ENCODE measurements around the gene KRAS.

KRAS gene

DNA sequence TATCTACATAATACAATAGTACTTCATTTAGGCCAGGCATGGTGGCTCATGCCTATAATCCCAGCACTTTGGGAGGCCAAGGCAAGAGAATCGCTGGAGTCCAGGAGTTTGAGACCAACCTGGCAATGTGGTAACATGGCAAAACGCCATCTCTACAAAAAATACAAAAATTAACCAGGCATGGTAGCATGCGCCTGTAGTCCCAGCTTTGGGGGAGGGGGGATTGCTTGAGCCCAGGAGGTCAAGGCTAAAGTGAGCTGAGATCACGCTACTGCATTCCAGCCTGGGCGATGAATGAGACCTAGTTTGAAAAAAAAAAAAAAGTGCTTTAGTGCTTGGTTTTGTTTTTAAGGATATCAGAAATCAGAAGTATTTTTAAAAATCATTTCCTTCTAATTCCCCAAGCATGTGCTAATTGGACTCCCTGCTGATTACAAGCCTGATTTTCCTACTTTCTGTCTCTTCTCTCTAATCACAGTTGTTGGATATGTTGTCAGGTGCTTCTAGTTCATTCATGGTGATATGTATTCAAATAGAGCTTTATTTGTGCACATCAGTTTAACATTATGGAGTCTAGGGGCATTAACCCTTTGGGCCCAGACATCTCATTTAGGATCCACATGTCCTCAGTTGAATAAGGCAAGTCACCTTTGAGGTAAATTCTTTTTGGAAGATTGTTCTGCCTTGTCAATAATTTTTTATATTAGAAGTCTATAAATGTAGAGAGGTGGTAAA lies 7.0 kb upstream of the KRAS start:
- in situ Hi-C loops (cut with HindIII; ENCODE audit: low sequenced_read_pairs) = no loop called here

GRCh38 chr12:25256826-25257225 lies 6.1 kb upstream of the KRAS start:
- DNase-seq (ENCODE audit: low read depth, low spot score) = no peak
- no peak overlapping the region for H3K4me3 ChIP-seq (ENCODE audit: low read depth, low read length)
- TF ChIP-seq, protein P1, sequence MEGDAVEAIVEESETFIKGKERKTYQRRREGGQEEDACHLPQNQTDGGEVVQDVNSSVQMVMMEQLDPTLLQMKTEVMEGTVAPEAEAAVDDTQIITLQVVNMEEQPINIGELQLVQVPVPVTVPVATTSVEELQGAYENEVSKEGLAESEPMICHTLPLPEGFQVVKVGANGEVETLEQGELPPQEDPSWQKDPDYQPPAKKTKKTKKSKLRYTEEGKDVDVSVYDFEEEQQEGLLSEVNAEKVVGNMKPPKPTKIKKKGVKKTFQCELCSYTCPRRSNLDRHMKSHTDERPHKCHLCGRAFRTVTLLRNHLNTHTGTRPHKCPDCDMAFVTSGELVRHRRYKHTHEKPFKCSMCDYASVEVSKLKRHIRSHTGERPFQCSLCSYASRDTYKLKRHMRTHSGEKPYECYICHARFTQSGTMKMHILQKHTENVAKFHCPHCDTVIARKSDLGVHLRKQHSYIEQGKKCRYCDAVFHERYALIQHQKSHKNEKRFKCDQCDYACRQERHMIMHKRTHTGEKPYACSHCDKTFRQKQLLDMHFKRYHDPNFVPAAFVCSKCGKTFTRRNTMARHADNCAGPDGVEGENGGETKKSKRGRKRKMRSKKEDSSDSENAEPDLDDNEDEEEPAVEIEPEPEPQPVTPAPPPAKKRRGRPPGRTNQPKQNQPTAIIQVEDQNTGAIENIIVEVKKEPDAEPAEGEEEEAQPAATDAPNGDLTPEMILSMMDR (IDR thresholded peaks at IDR 0.05; ENCODE audit: low read depth, low read length) = no peak
- in situ Hi-C loops (cut with HindIII; ENCODE audit: low sequenced_read_pairs) = no loop called here

More for the DNA sequence above, 7.0 kb upstream of the KRAS start:
- no peak for DNase-seq (ENCODE audit: low read depth, low spot score)
- TF ChIP-seq, protein P1 (IDR thresholded peaks at IDR 0.05; ENCODE audit: low read depth, low read length) = no peak
- H3K4me3 ChIP-seq (ENCODE audit: low read depth, low read length) = no peak overlapping the region

- DNase-seq (ENCODE audit: low read depth, low spot score) = no peak
- no peak overlapping the region for H3K4me3 ChIP-seq (ENCODE audit: low read depth, low read length)
- in situ Hi-C loops (cut with HindIII; ENCODE audit: low sequenced_read_pairs) = no loop called here
- TF ChIP-seq, protein P1 (IDR thresholded peaks at IDR 0.05; ENCODE audit: low read depth, low read length) = no peak
Observed at GRCh38 chr12:25256005-25256404, 5.3 kb upstream of the KRAS start.

GRCh38 chr12:25254271-25254880 lies 3.6 kb upstream of the KRAS start:
- in situ Hi-C loops (cut with HindIII; ENCODE audit: low sequenced_read_pairs) = no loop called here
- no peak for DNase-seq (ENCODE audit: low read depth, low spot score)
- TF ChIP-seq, protein P1 (IDR thresholded peaks at IDR 0.05; ENCODE audit: low read depth, low read length) = no peak
- H3K4me3 ChIP-seq (ENCODE audit: low read depth, low read length) = no peak overlapping the region

GRCh38 chr12:25253371-25254068 lies 2.8 kb upstream of the KRAS start:
- in situ Hi-C loops (cut with HindIII; ENCODE audit: low sequenced_read_pairs) = no loop called here
- no peak overlapping the region for H3K4me3 ChIP-seq (ENCODE audit: low read depth, low read length)
- TF ChIP-seq, protein P1 (IDR thresholded peaks at IDR 0.05; ENCODE audit: low read depth, low read length) = no peak
- DNase-seq (ENCODE audit: low read depth, low spot score) = no peak

DNA sequence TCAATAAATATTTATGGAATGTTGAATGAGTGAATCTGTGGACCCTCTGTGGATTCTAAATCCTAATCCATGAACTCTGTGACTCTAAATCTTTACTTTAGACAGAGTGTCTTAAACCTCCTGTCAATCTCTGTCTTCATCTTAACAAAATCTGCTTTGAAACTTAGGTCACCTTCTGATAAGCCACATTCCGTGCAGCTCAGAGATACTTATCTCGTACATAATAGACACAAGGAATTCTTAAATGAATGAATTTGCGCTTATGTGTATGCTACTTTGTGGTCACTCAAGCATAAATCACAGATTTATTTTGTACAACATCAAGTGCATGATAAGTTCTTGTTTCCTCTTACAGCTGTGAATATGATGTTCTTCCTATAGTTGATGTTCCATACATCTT lies 2.2 kb upstream of the KRAS start:
- DNase-seq (ENCODE audit: low read depth, low spot score) = no peak
- no peak overlapping the region for H3K4me3 ChIP-seq (ENCODE audit: low read depth, low read length)
- in situ Hi-C loops (cut with HindIII; ENCODE audit: low sequenced_read_pairs) = no loop called here
- TF ChIP-seq, protein P1 (IDR thresholded peaks at IDR 0.05; ENCODE audit: low read depth, low read length) = no peak
